ENCODE measurements around the gene ACSS1.

Gene ACSS1

GRCh38 chr20:25058847-25059810 is 1.2 kb upstream of the ACSS1 start:
- no peak for DNase-seq

- DNase-seq, result peak; percentile 70 to 80 (median 78)
Observed at GRCh38 chr20:25057234-25058050, 497 bp downstream of the ACSS1 start.

GRCh38 chr20:25056690-25057233 is 1.2 kb downstream of the ACSS1 start:
- DNase-seq, result no peak

- DNase-seq, result no peak
Observed at GRCh38 chr20:25055711-25056495, 2.0 kb downstream of the ACSS1 start.

- DNase-seq, result no peak
Observed at GRCh38 chr20:25054995-25055629, 2.8 kb downstream of the ACSS1 start.

- no peak for DNase-seq
Observed at GRCh38 chr20:25054096-25054820, 3.7 kb downstream of the ACSS1 start.

- no peak for DNase-seq
Observed at GRCh38 chr20:25053255-25054031, 4.5 kb downstream of the ACSS1 start.

GRCh38 chr20:25052255-25053194 is 5.4 kb downstream of the ACSS1 start:
- DNase-seq, result no peak

GRCh38 chr20:25051386-25052155 is 6.4 kb downstream of the ACSS1 start:
- DNase-seq, result no peak

GRCh38 chr20:25050501-25051350 is 7.2 kb downstream of the ACSS1 start:
- no peak for DNase-seq

GRCh38 chr20:25050082-25050481 is 7.9 kb downstream of the ACSS1 start:
- DNase-seq, result no peak

- DNase-seq, result no peak
Observed at GRCh38 chr20:25049261-25050060, 8.5 kb downstream of the ACSS1 start.

- no peak for DNase-seq
Observed at GRCh38 chr20:25048519-25048952, 9.4 kb downstream of the ACSS1 start.

GRCh38 chr20:25047766-25048165 is 10.2 kb downstream of the ACSS1 start:
- DNase-seq, result no peak

- DNase-seq, result no peak
Observed at GRCh38 chr20:25046736-25047666, 10.9 kb downstream of the ACSS1 start.
